Measurements from ENCODE around the gene RBM18. TPM values are rescaled to one million over a fixed set of nuclear protein-coding genes. Genes with fewer than 3 reads are reported as not detected.

RBM18 gene
- total and polyA plus RNA-seq, 2 donors (not counting 1 experiment from before 2014, with no cell fraction given), result 9.7 to 12.4 TPM

- peaks cover 81% of the 10 kb centered on the region for H3K79me2 ChIP-seq (ENCODE audit: control insufficient read depth, insufficient read depth, low read length)
- ChIA-PET POLR2A (interaction anchor here (1.3 kb wide), 1 partner anchor 106 kb away, joined by 4 read pairs; the partner anchor contains the start of genes MORN5 and NDUFA8), CTCF (interaction anchor here (0.5 to 2.2 kb wide), 12 partner anchors 11 to 199 kb away, joined by 3 to 6 read pairs (median 3); no protein-coding TSS in a partner anchor)
- H3K4me3 Mint-ChIP-seq, result peak overlapping the region; percentile 97
- H3K4me2 ChIP-seq (replicated peaks; ENCODE audit: low read depth, low read length, poor library complexity, severe bottlenecking), result peak overlapping the region; percentile 75
- peak overlapping the region; percentile 99 for H3K9ac ChIP-seq (ENCODE audit: low read length)
- H3K27ac Mint-ChIP-seq, result peak overlapping the region; percentile 99
- TF ChIP-seq EZH2 (IDR thresholded peaks at IDR 0.05; ENCODE audit: borderline replicate concordance, insufficient read depth, low read depth, low read length, poor library complexity, severe bottlenecking), result no peak
- peak overlapping the region; percentile 88 for H2AFZ ChIP-seq (ENCODE audit: insufficient read depth, low read depth, low read length, poor library complexity, severe bottlenecking)
- peaks cover 0 to 16% of the 10 kb centered on the region in 2 experiments for H3K36me3 ChIP-seq (replicated peaks in 1 of 2; ENCODE audit: control extremely low read depth in 1 of 2, control insufficient read depth in 1 of 2, extremely low read depth in 1 of 2, insufficient read depth in 2 of 2, low read length in 1 of 2)
- intact Hi-C loops (cut with micrococcal nuclease), result loop anchor here (5.0 to 10.0 kb wide), 3 partner anchors 189 to 1683 kb away; partner anchors contain the start of genes CDK5RAP2 and RABGAP1
- H3K27me3 Mint-ChIP-seq, result no peaks in the 10 kb centered on the region
- DNase-seq, result peak; percentile 83
- no peaks in the 10 kb centered on the region for H3K27me3 ChIP-seq (replicated peaks in 1 of 4; ENCODE audit: control extremely low read depth in 1 of 4, control insufficient read depth in 3 of 4, insufficient read depth in 4 of 4, low read length in 3 of 4)
- H3K4me1 Mint-ChIP-seq, result peaks cover 44% of the 10 kb centered on the region
- H3K4me3 ChIP-seq (ENCODE audit: control extremely low read depth in 1 of 5, extremely low read depth in 1 of 5, insufficient read depth in 1 of 5, low read depth in 2 of 5, low read length in 4 of 5), result peak overlapping the region; percentile 77 to 96 (median 90)
- H3K27ac ChIP-seq (ENCODE audit: low read length in 2 of 2), result peak overlapping the region; percentile 94 to 100
- H3K4me1 ChIP-seq (ENCODE audit: control insufficient read depth in 2 of 2, insufficient read depth in 2 of 2, low read length in 2 of 2), result peaks cover 23 to 28% of the 10 kb centered on the region in 2 donors
- no peaks in the 10 kb centered on the region for H3K9me3 ChIP-seq (ENCODE audit: control extremely low read depth in 1 of 3, control insufficient read depth in 2 of 3, insufficient read depth in 1 of 3, low read length in 2 of 3)
- no peaks in the 10 kb centered on the region for H3K9me3 Mint-ChIP-seq (ENCODE audit: insufficient read depth)
- WGBS (ENCODE audit: insufficient coverage), result 0% methylated on average over 8 of the region's 17 CpGs
- ATAC-seq (ENCODE audit: low read depth), result peak; percentile 44
- no peaks in the 10 kb centered on the region for H4K20me1 ChIP-seq (ENCODE audit: control insufficient read depth, insufficient read depth, low read length, poor library complexity, severe bottlenecking)
Measured at GRCh38 chr9:122265149-122265915, 692 bp upstream of the RBM18 start.

GRCh38 chr9:122263699-122264349 lies 816 bp downstream of the RBM18 start:
- ChIA-PET CTCF (interaction anchor here (0.8 to 2.2 kb wide), 8 partner anchors 21 to 171 kb away, joined by 3 to 6 read pairs (median 3); no protein-coding TSS in a partner anchor), POLR2A (interaction anchor here (0.7 kb wide), 1 partner anchor 564 kb away, joined by 4 read pairs; the partner anchor contains the start of gene PDCL)
- ATAC-seq (ENCODE audit: low read depth) (no peak), DNase-seq (no peak)
- peaks cover 77% of the 10 kb centered on the region for H3K79me2 ChIP-seq (ENCODE audit: control insufficient read depth, insufficient read depth, low read length)
- peak overlapping the region; percentile 88 for H2AFZ ChIP-seq (ENCODE audit: insufficient read depth, low read depth, low read length, poor library complexity, severe bottlenecking)
- WGBS (ENCODE audit: insufficient coverage), result 31% methylated on average over 3 of the region's 13 CpGs
- peak overlapping the region; percentile 94 to 100 for H3K27ac ChIP-seq (ENCODE audit: low read length in 2 of 2)
- intact Hi-C loops (cut with micrococcal nuclease), result loop anchor here (1.0 to 10.0 kb wide), 5 partner anchors 105 to 681 kb away; partner anchors contain the start of genes MORN5, NDUFA8, PDCL and RABGAP1
- H3K4me2 ChIP-seq (replicated peaks; ENCODE audit: low read depth, low read length, poor library complexity, severe bottlenecking), result peak overlapping the region; percentile 75
- Mint-ChIP-seq H3K4me1 (peaks cover 44% of the 10 kb centered on the region), H3K4me3 (peak overlapping the region; percentile 97), H3K9me3 (ENCODE audit: insufficient read depth) (no peaks in the 10 kb centered on the region), H3K27me3 (no peaks in the 10 kb centered on the region), H3K27ac (peak overlapping the region; percentile 99)
- TF ChIP-seq EZH2 (IDR thresholded peaks at IDR 0.05; ENCODE audit: borderline replicate concordance, insufficient read depth, low read depth, low read length, poor library complexity, severe bottlenecking), result no peak
- no peak for TF ChIP-seq CTCF (IDR thresholded peaks at IDR 0.05)
- peak overlapping the region; percentile 99 for H3K9ac ChIP-seq (ENCODE audit: low read length)
- no peaks in the 10 kb centered on the region for H3K9me3 ChIP-seq (ENCODE audit: control extremely low read depth in 1 of 3, control insufficient read depth in 2 of 3, insufficient read depth in 1 of 3, low read length in 2 of 3)
- H3K4me3 ChIP-seq (ENCODE audit: control extremely low read depth in 1 of 5, extremely low read depth in 1 of 5, insufficient read depth in 1 of 5, low read depth in 2 of 5, low read length in 4 of 5), result peak overlapping the region; percentile 77 to 96 (median 90)
- H4K20me1 ChIP-seq (ENCODE audit: control insufficient read depth, insufficient read depth, low read length, poor library complexity, severe bottlenecking), result no peaks in the 10 kb centered on the region
- H3K4me1 ChIP-seq (ENCODE audit: control insufficient read depth in 2 of 2, insufficient read depth in 2 of 2, low read length in 2 of 2), result peaks cover 23 to 28% of the 10 kb centered on the region in 2 donors
- H3K36me3 ChIP-seq (replicated peaks in 1 of 2; ENCODE audit: control extremely low read depth in 1 of 2, control insufficient read depth in 1 of 2, extremely low read depth in 1 of 2, insufficient read depth in 2 of 2, low read length in 1 of 2), result peaks cover 0 to 26% of the 10 kb centered on the region in 2 experiments
- no peaks in the 10 kb centered on the region for H3K27me3 ChIP-seq (replicated peaks in 1 of 4; ENCODE audit: control extremely low read depth in 1 of 4, control insufficient read depth in 3 of 4, insufficient read depth in 4 of 4, low read length in 3 of 4)
